ENCODE measurements around the gene MYT1.

DNA sequence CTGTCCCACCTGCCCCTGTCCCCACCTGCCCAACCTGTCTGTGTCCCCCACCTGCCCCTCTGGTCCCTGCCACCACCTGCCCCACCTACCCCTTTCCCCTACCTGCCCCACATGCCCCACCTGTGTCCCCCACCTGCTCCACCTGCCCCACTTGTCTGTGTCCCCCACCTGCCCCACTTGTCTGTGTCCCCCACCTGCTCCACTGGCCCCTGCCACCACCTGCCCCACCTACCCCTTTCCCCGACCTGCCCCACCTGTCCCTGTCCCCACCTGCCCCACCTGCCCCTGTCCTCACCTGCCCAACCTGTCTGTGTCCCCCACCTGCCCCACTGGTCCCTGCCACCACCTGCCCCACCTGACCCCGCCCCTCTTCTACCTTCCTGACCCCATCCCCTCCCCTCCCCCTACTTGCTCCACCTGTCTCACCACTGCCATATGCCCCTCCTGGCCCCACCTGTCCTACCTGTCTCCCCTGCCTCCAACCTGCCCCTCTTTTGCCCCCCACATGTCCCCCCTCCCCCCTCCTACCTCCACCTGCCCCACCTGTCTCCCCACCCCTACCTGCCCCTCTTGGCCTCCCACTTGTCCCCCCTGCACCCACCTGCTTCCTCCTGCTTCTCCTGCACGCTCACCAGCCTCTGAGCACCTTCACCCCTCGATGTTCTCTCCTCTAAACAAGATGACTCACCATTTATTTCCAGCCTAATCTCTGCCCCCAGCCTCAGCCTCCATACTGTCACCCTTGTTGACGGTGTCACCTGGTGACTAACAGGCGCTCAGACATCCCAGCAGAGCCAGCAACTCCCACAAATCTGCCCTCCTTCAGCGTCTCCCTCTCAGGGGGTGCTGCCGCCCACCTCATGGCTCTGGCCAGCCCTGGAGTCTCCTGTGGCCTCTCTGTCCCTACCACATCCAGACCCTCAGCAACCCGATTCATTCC lies 5.6 kb upstream of the MYT1 start:
- TF ChIP-seq, protein P1, sequence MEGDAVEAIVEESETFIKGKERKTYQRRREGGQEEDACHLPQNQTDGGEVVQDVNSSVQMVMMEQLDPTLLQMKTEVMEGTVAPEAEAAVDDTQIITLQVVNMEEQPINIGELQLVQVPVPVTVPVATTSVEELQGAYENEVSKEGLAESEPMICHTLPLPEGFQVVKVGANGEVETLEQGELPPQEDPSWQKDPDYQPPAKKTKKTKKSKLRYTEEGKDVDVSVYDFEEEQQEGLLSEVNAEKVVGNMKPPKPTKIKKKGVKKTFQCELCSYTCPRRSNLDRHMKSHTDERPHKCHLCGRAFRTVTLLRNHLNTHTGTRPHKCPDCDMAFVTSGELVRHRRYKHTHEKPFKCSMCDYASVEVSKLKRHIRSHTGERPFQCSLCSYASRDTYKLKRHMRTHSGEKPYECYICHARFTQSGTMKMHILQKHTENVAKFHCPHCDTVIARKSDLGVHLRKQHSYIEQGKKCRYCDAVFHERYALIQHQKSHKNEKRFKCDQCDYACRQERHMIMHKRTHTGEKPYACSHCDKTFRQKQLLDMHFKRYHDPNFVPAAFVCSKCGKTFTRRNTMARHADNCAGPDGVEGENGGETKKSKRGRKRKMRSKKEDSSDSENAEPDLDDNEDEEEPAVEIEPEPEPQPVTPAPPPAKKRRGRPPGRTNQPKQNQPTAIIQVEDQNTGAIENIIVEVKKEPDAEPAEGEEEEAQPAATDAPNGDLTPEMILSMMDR (conservative IDR thresholded peaks at IDR 0.05 in 1 of 2, IDR thresholded peaks at IDR 0.05 in 1 of 2; ENCODE audit: low read depth in 1 of 2, low read length in 2 of 2): no peak
- no peak for TF ChIP-seq EZH2 (IDR thresholded peaks at IDR 0.05; ENCODE audit: low read length, missing control alignments)
